Measurements from ENCODE around the gene MYPOP. TPM values are rescaled to one million over a fixed set of nuclear protein-coding genes. Genes with fewer than 3 reads are reported as not detected.

Gene MYPOP
- total RNA-seq, 1 experiment from 2014 or later = 9.0 TPM

DNA sequence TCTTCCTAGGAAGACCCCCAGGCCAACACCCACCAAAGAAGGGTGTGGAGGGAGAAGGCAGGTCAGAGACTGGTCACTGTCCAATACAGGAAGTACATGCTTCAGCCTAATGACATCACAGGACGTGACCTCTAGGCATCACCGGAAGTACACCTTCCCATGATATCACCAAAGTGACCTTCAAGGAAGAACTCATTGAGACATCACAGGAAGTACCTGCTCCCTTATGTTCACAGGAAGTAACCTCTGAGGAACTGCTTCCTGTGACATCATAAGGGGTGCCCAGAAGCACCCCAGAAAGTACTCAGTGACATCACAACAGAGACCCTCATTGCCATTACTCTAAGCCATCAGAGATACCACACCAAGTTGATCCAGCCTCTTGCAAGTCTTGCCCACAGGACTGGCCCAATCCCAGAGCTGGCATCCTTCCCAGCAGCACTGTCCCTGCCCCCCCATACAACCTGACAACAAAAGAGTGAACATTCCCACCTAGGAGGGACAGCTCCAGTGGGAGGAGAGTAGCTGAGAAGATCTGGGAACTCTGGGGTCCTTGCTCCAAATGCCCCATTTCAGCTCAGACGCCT lies 36.4 kb upstream of the MYPOP start:
- H3K23ac ChIP-seq (ENCODE audit: insufficient read length, low read depth, low read length) = no peak overlapping the region
- no peaks in the 10 kb centered on the region for H3K9me3 ChIP-seq (ENCODE audit: control insufficient read depth, low read depth, low read length)
- H3T11ph ChIP-seq (ENCODE audit: low read length) = no peak overlapping the region
- no peak overlapping the region for H4K91ac ChIP-seq (ENCODE audit: insufficient read length, low read depth, low read length)
- no peak overlapping the region for H2AFZ ChIP-seq (ENCODE audit: low read length)
- H3K4ac ChIP-seq (ENCODE audit: low read depth, low read length) = no peak overlapping the region
- no peak overlapping the region for H2BK15ac ChIP-seq (ENCODE audit: low read depth, low read length)
- H4K5ac ChIP-seq (ENCODE audit: insufficient read length, low read depth, low read length) = no peak overlapping the region
- Mint-ChIP-seq H3K9me3 (no peaks in the 10 kb centered on the region; a peak in 1 of 5 replicates), H3K4me1 (peaks cover 5 to 32% of the 10 kb centered on the region in 2 experiments; a peak in 3 of 4 replicates), H3K27me3 (ENCODE audit: low read depth) (peaks cover 19% of the 10 kb centered on the region), H3K36me3 (ENCODE audit: insufficient read depth in 1 of 3, low read depth in 3 of 3) (peaks cover 0 to 9% (median 2%) of the 10 kb centered on the region in 3 experiments; a peak in 3 of 7 replicates), H3K4me3 (no peak overlapping the region), H3K27ac (no peak overlapping the region)
- H3K18ac ChIP-seq (ENCODE audit: insufficient read length, low read depth, low read length) = no peak overlapping the region
- H2AK5ac ChIP-seq (ENCODE audit: insufficient read length, low read length) = no peak overlapping the region
- no peak overlapping the region for H2BK12ac ChIP-seq (ENCODE audit: insufficient read length, low read depth, low read length)
- H2BK20ac ChIP-seq (ENCODE audit: low read depth, low read length, poor library complexity, severe bottlenecking) = no peak overlapping the region
- no peak overlapping the region for H3K27ac ChIP-seq (ENCODE audit: insufficient read length, low read depth, low read length)
- TF ChIP-seq, protein P1, sequence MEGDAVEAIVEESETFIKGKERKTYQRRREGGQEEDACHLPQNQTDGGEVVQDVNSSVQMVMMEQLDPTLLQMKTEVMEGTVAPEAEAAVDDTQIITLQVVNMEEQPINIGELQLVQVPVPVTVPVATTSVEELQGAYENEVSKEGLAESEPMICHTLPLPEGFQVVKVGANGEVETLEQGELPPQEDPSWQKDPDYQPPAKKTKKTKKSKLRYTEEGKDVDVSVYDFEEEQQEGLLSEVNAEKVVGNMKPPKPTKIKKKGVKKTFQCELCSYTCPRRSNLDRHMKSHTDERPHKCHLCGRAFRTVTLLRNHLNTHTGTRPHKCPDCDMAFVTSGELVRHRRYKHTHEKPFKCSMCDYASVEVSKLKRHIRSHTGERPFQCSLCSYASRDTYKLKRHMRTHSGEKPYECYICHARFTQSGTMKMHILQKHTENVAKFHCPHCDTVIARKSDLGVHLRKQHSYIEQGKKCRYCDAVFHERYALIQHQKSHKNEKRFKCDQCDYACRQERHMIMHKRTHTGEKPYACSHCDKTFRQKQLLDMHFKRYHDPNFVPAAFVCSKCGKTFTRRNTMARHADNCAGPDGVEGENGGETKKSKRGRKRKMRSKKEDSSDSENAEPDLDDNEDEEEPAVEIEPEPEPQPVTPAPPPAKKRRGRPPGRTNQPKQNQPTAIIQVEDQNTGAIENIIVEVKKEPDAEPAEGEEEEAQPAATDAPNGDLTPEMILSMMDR (conservative IDR thresholded peaks at IDR 0.05) = no peak
- H3K27me3 ChIP-seq (ENCODE audit: insufficient read depth, low read length) = no peaks in the 10 kb centered on the region
- H3K79me1 ChIP-seq (ENCODE audit: insufficient read depth, low read depth, low read length, poor library complexity, severe bottlenecking) = no peaks in the 10 kb centered on the region
- no peak overlapping the region for H4K8ac ChIP-seq (replicated peaks; ENCODE audit: insufficient read length, low read depth, low read length)
- no CpG with 5 or more reads among the region's 3 CpGs for WGBS (ENCODE audit: extremely low coverage, insufficient read length, low lambda C conversion rate)
- H3K14ac ChIP-seq (ENCODE audit: insufficient read depth, low read length) = no peak overlapping the region
- no peaks in the 10 kb centered on the region for H3K4me1 ChIP-seq (ENCODE audit: insufficient read depth, low read length)
- no peak overlapping the region for H3K56ac ChIP-seq (ENCODE audit: insufficient read length, low read depth, low read length)
- no peak overlapping the region for H2BK120ac ChIP-seq (ENCODE audit: low read depth, low read length, poor library complexity, severe bottlenecking)
- no peaks in the 10 kb centered on the region for H3K23me2 ChIP-seq (ENCODE audit: insufficient read length, low read depth, low read length, poor library complexity, severe bottlenecking)
- H3K79me2 ChIP-seq (ENCODE audit: insufficient read depth, low read length) = no peaks in the 10 kb centered on the region
- H4K20me1 ChIP-seq (ENCODE audit: control insufficient read depth, insufficient read depth, insufficient read length) = no peaks in the 10 kb centered on the region
- no peak overlapping the region for H2BK5ac ChIP-seq (ENCODE audit: insufficient read length, low read length)
- no peak overlapping the region for H3K9ac ChIP-seq (ENCODE audit: extremely low read depth, insufficient read length, low read length)
- DNase-seq = no peak
- H3K4me2 ChIP-seq (ENCODE audit: insufficient read depth, insufficient read length, low read length) = no peak overlapping the region
